ENCODE measurements around the gene PRKAG2.

PRKAG2 gene

GRCh38 chr7:151891182-151891581 lies 14.3 kb upstream of the PRKAG2 start:
- H2AK5ac ChIP-seq (ENCODE audit: low read length) = no peak overlapping the region
- H3K36me3 ChIP-seq (ENCODE audit: control insufficient read depth in 1 of 2, insufficient read depth in 2 of 2, low read length in 2 of 2) = no peaks in the 10 kb centered on the region
- no peak overlapping the region for H3K4me3 ChIP-seq (ENCODE audit: low read depth, low read length)
- H2AFZ ChIP-seq (ENCODE audit: insufficient read depth, low read length, poor library complexity) = no peak overlapping the region
- no peaks in the 10 kb centered on the region for H3K9me3 ChIP-seq (ENCODE audit: insufficient read depth, low read depth, low read length)
- no peak overlapping the region for H3K18ac ChIP-seq (ENCODE audit: low read length)
- no peaks in the 10 kb centered on the region for H3K4me1 ChIP-seq (ENCODE audit: control insufficient read depth in 1 of 2, insufficient read depth in 2 of 2, low read length in 2 of 2)
- H3K14ac ChIP-seq (ENCODE audit: low read length) = no peak overlapping the region
- no peak for DNase-seq
- H3K9ac ChIP-seq (ENCODE audit: low read length) = no peak overlapping the region
- H3K23ac ChIP-seq (ENCODE audit: low read length) = no peak overlapping the region
- H3K4me2 ChIP-seq (ENCODE audit: low read length) = no peak overlapping the region
- no peak overlapping the region for H2BK12ac ChIP-seq (ENCODE audit: low read length)
- H3K79me2 ChIP-seq (ENCODE audit: control insufficient read depth, insufficient read depth, low read length, poor library complexity) = no peaks in the 10 kb centered on the region
- no peak overlapping the region for H2BK5ac ChIP-seq (ENCODE audit: low read depth, low read length, poor library complexity)
- H4K8ac ChIP-seq (ENCODE audit: low read depth, low read length) = no peak overlapping the region
- no peak overlapping the region for H4K12ac ChIP-seq (ENCODE audit: low read depth, low read length)
- no peaks in the 10 kb centered on the region for H3K27me3 ChIP-seq (ENCODE audit: insufficient read depth, low read length)
- H2BK120ac ChIP-seq (ENCODE audit: insufficient read depth, low read length, poor library complexity) = no peak overlapping the region
- H3K4ac ChIP-seq (ENCODE audit: low read depth, low read length) = no peak overlapping the region
- no peaks in the 10 kb centered on the region for H3K79me1 ChIP-seq (ENCODE audit: low read length)
- no peak overlapping the region for H3K27ac ChIP-seq (ENCODE audit: low read depth, low read length)
- no peak overlapping the region for H4K91ac ChIP-seq (ENCODE audit: low read depth, low read length)
- WGBS (ENCODE audit: extremely low coverage, insufficient coverage, insufficient read length) = no CpG with 5 or more reads among the region's 7 CpGs

- Histone ChIP-seq H3K4me2 (ENCODE audit: low read length) (no peak overlapping the region), H3K79me1 (ENCODE audit: low read length) (no peaks in the 10 kb centered on the region), H2AK5ac (ENCODE audit: low read length) (no peak overlapping the region), H4K12ac (ENCODE audit: low read depth, low read length) (no peak overlapping the region), H2BK5ac (ENCODE audit: low read depth, low read length, poor library complexity) (no peak overlapping the region), H3K4ac (ENCODE audit: low read depth, low read length) (no peak overlapping the region), H3K4me3 (ENCODE audit: low read depth, low read length) (no peak overlapping the region), H3K23ac (ENCODE audit: low read length) (no peak overlapping the region), H3K36me3 (ENCODE audit: control insufficient read depth in 1 of 2, insufficient read depth in 2 of 2, low read length in 2 of 2) (no peaks in the 10 kb centered on the region), H3K27ac (ENCODE audit: low read depth, low read length) (no peak overlapping the region), H2BK12ac (ENCODE audit: low read length) (no peak overlapping the region), H2BK120ac (ENCODE audit: insufficient read depth, low read length, poor library complexity) (no peak overlapping the region), H3K14ac (ENCODE audit: low read length) (no peak overlapping the region), H2AFZ (ENCODE audit: insufficient read depth, low read length, poor library complexity) (no peak overlapping the region), H3K9ac (ENCODE audit: low read length) (no peak overlapping the region), H4K8ac (ENCODE audit: low read depth, low read length) (no peak overlapping the region), H4K91ac (ENCODE audit: low read depth, low read length) (no peak overlapping the region), H3K18ac (ENCODE audit: low read length) (no peak overlapping the region), H3K27me3 (ENCODE audit: insufficient read depth, low read length) (no peaks in the 10 kb centered on the region), H3K79me2 (ENCODE audit: control insufficient read depth, insufficient read depth, low read length, poor library complexity) (no peaks in the 10 kb centered on the region), H3K9me3 (ENCODE audit: insufficient read depth, low read depth, low read length) (no peaks in the 10 kb centered on the region), H3K4me1 (ENCODE audit: control insufficient read depth in 1 of 2, insufficient read depth in 2 of 2, low read length in 2 of 2) (no peaks in the 10 kb centered on the region)
- WGBS (ENCODE audit: extremely low coverage, insufficient coverage, insufficient read length) = no CpG with 5 or more reads among the region's 12 CpGs
- DNase-seq = no peak
Measured at GRCh38 chr7:151890355-151891004, 13.6 kb upstream of the PRKAG2 start.

GRCh38 chr7:151889406-151890354 lies 12.8 kb upstream of the PRKAG2 start:
- H3K79me1 ChIP-seq (ENCODE audit: low read length) = no peaks in the 10 kb centered on the region
- no peaks in the 10 kb centered on the region for H3K9me3 ChIP-seq (ENCODE audit: insufficient read depth, low read depth, low read length)
- H3K14ac ChIP-seq (ENCODE audit: low read length) = no peak overlapping the region
- H3K27ac ChIP-seq (ENCODE audit: low read depth, low read length) = no peak overlapping the region
- H2BK12ac ChIP-seq (ENCODE audit: low read length) = no peak overlapping the region
- DNase-seq = no peak
- H3K4ac ChIP-seq (ENCODE audit: low read depth, low read length) = no peak overlapping the region
- no peak overlapping the region for H3K18ac ChIP-seq (ENCODE audit: low read length)
- H3K4me1 ChIP-seq (ENCODE audit: control insufficient read depth in 1 of 2, insufficient read depth in 2 of 2, low read length in 2 of 2) = no peaks in the 10 kb centered on the region
- H3K23ac ChIP-seq (ENCODE audit: low read length) = no peak overlapping the region
- H3K9ac ChIP-seq (ENCODE audit: low read length) = no peak overlapping the region
- H3K4me3 ChIP-seq (ENCODE audit: low read depth, low read length) = peak overlapping the region; percentile 41
- H2AK5ac ChIP-seq (ENCODE audit: low read length) = no peak overlapping the region
- no peaks in the 10 kb centered on the region for H3K79me2 ChIP-seq (ENCODE audit: control insufficient read depth, insufficient read depth, low read length, poor library complexity)
- no peak overlapping the region for H2BK5ac ChIP-seq (ENCODE audit: low read depth, low read length, poor library complexity)
- WGBS (ENCODE audit: extremely low coverage, insufficient coverage, insufficient read length) = no CpG with 5 or more reads among the region's 21 CpGs
- no peak overlapping the region for H2AFZ ChIP-seq (ENCODE audit: insufficient read depth, low read length, poor library complexity)
- no peak overlapping the region for H4K91ac ChIP-seq (ENCODE audit: low read depth, low read length)
- no peak overlapping the region for H3K4me2 ChIP-seq (ENCODE audit: low read length)
- no peaks in the 10 kb centered on the region for H3K36me3 ChIP-seq (ENCODE audit: control insufficient read depth in 1 of 2, insufficient read depth in 2 of 2, low read length in 2 of 2)
- no peak overlapping the region for H4K12ac ChIP-seq (ENCODE audit: low read depth, low read length)
- no peak overlapping the region for H4K8ac ChIP-seq (ENCODE audit: low read depth, low read length)
- no peak overlapping the region for H2BK120ac ChIP-seq (ENCODE audit: insufficient read depth, low read length, poor library complexity)
- no peaks in the 10 kb centered on the region for H3K27me3 ChIP-seq (ENCODE audit: insufficient read depth, low read length)

GRCh38 chr7:151888079-151889067 lies 11.5 kb upstream of the PRKAG2 start:
- Histone ChIP-seq H2AFZ (ENCODE audit: insufficient read depth, low read length, poor library complexity) (no peak overlapping the region), H3K27ac (ENCODE audit: low read depth, low read length) (no peak overlapping the region), H4K91ac (ENCODE audit: low read depth, low read length) (no peak overlapping the region), H3K9ac (ENCODE audit: low read length) (no peak overlapping the region), H4K8ac (ENCODE audit: low read depth, low read length) (no peak overlapping the region), H3K23ac (ENCODE audit: low read length) (no peak overlapping the region), H3K4me2 (ENCODE audit: low read length) (no peak overlapping the region), H2BK5ac (ENCODE audit: low read depth, low read length, poor library complexity) (no peak overlapping the region), H3K4me3 (ENCODE audit: low read depth, low read length) (no peak overlapping the region), H4K12ac (ENCODE audit: low read depth, low read length) (no peak overlapping the region), H3K18ac (ENCODE audit: low read length) (no peak overlapping the region), H3K27me3 (ENCODE audit: insufficient read depth, low read length) (no peaks in the 10 kb centered on the region), H3K4ac (ENCODE audit: low read depth, low read length) (no peak overlapping the region), H3K4me1 (ENCODE audit: control insufficient read depth in 1 of 2, insufficient read depth in 2 of 2, low read length in 2 of 2) (no peaks in the 10 kb centered on the region), H2BK120ac (ENCODE audit: insufficient read depth, low read length, poor library complexity) (no peak overlapping the region), H2AK5ac (ENCODE audit: low read length) (no peak overlapping the region), H3K9me3 (ENCODE audit: insufficient read depth, low read depth, low read length) (no peaks in the 10 kb centered on the region), H3K79me1 (ENCODE audit: low read length) (no peaks in the 10 kb centered on the region), H3K36me3 (ENCODE audit: control insufficient read depth in 1 of 2, insufficient read depth in 2 of 2, low read length in 2 of 2) (no peaks in the 10 kb centered on the region), H3K14ac (ENCODE audit: low read length) (no peak overlapping the region), H3K79me2 (ENCODE audit: control insufficient read depth, insufficient read depth, low read length, poor library complexity) (no peaks in the 10 kb centered on the region), H2BK12ac (ENCODE audit: low read length) (no peak overlapping the region)
- no CpG with 5 or more reads among the region's 24 CpGs for WGBS (ENCODE audit: extremely low coverage, insufficient coverage, insufficient read length)
- peak in 1 of 2 donors; percentile 12 for DNase-seq

All from trophoblast cell (in vitro differentiated cells and primary cell).